Activated CD8-positive, alpha-beta memory T cell treated with anti-CD3 and anti-CD28 coated beads for 48 hours (primary cell): Measurements from ENCODE around the gene IQCE.

Experiments
- DNase-seq, 3 experiments: peaks; one replicate each; pipeline ENCODE4 v3.0.0-alpha.2; 2020; ENCODE audit warnings: low read depth in 2 of 3, low spot score in 2 of 3

IQCE gene

DNA sequence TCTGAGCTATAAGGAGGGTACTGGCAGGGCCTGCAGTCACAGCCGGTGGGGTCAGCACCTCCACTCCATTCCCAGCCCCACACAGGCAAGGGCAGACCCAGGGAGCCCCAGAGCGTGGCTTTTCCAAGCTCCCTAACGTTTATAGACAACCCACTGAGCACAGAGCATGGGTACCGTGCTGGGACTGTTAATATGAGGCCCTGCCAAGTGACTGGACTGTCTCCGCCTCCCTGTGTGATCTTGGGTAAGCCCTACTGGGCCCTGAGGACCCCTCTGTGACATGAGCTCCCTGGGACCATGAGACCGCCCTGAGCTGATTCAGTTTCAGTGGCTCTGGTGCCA, 85.4 kb downstream of the IQCE start:
- DNase-seq = no peak

DNA sequence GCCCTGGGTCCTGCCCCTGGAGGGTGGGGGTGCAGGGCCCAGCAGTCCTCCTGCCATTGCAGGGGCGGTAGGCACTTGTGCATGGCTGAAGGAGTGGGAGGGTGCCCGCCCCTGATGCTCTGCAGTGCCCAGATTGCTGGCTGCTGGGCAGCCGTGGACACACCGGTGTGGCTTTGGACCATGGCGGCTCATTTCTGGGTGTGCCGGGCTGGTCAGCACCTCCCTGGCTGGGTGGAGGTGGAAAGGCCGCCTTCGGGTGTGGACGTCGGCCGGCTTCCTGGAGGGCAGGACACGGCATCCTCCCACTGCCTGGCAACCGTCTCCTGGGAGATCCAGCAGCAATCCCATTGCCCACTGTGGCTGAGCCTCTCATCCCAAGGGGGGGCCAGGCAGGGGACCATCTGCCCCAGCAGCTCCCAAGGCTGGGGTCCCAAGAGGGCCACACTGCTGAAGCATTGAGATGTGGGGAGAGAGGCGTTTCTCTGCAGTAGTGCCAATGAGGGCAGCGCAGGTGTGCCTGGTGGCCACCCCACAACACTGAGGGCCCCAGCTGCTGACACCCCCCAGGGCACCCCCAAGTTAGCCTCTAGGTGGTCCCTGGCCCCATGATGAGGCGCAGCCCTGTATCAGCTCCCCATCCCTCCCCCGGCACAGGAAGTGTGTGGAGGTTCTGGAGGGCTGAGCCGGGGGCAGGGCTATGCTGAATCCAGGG, 85.9 kb downstream of the IQCE start:
- no peak for DNase-seq

DNA sequence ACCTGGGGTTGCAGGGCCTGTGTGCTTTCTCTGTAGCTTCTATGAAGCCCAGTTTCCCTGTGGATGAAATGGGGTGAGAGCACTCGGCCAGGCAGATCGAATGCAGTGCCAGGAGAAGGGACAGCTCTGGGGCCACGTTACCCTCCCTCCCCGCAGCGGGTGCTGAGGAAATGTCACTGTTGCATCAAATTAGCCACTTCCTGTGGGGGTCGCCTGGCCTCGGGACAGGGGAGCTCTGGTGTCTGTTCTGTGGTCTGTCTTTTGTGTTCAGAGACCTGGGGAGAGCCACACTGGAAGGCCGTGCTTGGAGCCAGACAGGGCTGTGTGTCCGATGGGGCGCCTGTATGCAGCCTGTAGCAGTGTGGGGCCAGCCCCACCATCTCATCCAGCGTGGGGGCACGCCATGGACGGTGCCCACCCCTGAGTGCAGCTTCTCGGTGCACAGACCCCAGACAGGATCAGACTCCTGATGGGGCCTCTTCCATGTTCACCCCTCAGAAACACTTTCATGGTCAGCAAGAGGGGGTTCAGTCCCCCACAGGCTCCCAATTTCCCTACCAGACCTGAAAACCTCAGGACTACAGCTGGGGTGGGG, 86.6 kb downstream of the IQCE start:
- peak in 2 of 3 experiments; percentile 32 to 46 for DNase-seq

DNA sequence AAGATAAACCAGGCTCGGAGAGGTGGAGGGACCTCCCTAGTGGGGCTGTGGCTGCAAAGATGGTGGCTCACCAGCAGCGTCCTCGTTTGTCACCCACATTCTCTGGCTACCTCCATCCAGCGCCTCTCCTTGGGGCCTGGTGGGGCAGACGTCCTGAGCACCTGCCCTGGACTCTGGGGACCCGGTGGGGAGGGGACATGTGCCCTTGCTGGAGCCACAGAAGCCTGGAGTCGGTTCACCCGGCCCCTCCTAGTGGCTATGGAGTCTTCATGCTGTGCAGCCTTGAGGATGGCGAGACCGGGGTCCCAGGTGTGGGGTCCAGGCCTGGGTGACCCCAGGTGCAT, 87.5 kb downstream of the IQCE start:
- no peak for DNase-seq

DNA sequence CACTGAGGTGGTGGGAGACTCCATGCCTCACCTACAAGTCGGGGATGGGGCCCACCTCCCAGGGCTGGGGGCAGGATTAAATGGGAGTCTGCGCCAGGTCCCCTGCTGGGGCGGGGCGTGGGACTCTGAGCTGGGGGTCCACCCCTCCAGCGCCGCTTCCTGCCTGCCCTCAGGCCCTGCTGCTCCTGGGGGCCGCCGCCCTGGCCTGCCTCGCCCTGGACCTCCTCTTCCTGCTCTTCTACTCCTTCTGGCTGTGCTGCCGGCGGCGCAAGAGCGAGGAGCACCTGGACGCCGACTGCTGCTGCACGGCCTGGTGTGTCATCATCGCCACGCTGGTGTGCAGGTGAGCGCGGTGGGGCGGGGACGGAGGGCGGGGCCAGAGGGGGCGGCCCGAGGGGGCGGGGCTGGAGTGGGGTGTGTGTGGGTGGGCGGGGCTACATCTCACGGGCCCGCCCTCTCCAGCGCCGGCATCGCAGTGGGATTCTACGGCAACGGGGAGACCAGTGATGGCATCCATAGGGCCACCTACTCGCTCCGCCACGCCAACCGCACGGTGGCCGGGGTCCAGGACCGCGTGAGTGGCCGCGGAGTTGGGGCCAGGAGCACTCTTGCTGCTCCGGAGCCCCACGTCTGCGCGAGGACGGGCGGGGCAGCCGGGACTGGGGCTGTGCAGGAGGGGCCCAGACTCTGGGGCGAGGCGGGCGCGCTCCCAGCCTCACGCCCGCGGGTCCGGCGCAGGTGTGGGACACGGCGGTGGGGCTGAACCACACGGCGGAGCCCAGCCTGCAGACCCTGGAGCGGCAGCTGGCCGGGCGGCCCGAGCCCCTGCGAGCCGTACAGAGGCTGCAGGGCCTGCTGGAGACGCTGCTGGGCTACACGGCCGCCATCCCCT, 88.1 kb downstream of the IQCE start:
- no peak for DNase-seq

DNA sequence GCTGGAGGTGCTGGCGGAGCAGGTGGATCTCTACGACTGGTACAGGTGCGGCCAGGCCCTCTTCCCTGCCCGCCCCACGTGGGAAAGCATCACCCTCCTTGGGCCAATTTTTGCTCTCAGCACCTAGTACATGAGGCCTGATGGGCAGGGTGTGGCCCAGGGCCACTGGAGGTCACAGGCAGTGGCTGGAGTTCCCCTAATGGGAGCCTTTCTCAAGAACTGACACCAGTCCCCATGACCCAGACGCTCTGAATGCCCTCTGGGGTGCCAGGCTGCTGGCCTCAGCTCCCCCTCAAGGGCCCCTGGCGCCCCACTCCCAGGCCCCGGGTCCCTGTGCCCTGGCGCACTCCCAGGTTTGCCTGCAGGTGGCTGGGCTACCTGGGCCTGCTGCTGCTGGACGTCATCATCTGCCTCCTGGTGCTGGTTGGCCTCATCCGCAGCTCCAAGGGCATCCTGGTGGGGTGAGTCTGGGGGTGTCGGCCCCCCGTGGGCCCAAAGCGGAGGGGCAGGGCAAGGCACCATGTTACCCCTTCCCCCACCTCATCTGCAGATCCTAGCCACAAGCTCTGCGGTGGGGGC, 88.9 kb downstream of the IQCE start:
- no peak for DNase-seq

DNA sequence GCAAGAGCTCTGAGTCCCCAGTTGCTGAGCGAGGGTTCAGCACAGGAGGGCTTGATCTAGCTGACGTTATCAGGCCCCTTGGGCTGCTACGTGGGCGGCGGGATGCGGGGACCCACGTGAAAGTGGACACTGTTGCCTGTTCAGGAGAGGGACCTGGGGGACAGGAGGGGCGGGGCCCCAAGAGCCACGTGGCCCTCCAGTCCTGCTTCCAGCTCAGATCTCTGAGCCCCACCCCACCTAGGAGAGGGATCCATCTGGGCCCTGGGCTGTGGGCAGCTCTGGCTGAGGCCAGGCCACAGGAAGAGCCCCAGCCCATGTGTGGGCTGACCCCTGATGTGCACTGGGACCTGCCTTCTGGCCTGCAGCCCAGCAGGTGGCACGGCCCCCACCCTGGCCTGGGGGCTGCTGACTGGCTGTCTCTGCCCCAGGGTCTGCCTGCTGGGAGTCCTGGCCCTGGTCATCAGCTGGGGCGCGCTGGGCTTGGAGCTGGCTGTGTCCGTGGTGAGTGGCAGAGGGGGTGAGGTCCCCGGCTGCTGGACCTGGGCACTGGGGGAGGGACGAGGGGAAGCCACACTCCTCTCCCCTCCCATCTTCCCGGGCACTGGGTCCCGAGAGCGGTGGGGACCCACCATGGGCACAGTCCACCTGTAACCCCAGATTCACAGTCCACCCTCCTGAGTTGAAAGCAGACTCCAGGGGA, 90.5 kb downstream of the IQCE start:
- DNase-seq = no peak

DNA sequence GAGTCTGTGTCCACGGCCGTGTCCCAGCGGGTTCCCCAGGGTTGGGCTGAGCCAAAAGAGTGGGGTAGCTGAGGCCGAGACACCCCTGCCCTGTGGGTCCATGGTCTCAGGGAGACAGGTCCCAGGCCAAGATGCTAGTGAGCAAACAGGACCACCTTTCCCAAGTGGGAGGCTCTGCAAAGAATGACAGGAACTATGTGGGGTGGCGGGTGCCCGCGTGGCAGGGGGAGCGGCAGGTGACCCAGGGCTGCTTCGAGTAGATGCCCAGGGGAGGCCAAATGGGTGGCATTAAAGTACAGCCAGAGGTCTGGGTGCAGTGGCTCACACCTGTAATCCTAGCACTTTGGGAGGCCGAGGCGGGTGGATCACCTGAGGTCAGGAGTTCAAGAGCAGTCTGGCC, 91.2 kb downstream of the IQCE start:
- DNase-seq = no peak

DNA sequence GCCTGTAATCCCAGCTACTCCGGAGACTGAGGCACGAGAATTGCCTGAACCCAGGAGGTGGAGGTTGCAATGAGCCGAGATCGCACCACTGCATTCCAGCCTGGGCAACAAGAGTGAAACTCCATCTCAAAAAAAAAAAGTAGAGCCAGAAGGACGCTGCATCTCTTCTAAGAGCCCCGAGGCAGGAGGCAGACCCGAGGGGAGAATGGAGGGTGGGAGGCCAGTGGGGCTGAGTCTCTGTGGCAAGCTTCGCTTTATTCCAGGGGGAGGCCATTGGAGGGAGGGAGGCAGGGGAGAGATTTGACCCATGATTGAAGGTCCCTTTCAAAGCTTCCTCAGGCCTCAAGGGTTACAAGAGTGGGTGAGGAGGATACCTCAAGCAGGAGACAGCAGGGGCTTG, 91.7 kb downstream of the IQCE start:
- no peak for DNase-seq

DNA sequence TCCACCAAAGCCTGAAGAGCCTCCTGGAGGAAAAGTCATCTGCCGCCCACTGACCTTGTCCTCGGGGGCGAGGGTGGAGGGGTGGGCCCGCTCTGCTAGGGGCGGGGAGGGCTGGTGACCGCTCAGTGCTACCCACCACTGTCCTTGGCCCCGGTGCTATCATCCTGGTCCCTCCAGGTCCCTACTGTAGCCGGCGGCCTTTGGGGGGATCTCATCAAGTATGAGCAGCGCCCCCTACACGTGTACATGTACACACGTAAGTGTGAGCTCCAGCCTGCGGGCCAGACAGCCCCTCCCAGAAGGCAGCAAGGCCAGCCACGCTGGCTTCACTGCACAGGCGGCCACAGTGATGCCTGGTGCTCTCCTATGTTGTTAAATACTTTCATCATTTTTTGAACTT, 92.6 kb downstream of the IQCE start:
- no peak for DNase-seq

DNA sequence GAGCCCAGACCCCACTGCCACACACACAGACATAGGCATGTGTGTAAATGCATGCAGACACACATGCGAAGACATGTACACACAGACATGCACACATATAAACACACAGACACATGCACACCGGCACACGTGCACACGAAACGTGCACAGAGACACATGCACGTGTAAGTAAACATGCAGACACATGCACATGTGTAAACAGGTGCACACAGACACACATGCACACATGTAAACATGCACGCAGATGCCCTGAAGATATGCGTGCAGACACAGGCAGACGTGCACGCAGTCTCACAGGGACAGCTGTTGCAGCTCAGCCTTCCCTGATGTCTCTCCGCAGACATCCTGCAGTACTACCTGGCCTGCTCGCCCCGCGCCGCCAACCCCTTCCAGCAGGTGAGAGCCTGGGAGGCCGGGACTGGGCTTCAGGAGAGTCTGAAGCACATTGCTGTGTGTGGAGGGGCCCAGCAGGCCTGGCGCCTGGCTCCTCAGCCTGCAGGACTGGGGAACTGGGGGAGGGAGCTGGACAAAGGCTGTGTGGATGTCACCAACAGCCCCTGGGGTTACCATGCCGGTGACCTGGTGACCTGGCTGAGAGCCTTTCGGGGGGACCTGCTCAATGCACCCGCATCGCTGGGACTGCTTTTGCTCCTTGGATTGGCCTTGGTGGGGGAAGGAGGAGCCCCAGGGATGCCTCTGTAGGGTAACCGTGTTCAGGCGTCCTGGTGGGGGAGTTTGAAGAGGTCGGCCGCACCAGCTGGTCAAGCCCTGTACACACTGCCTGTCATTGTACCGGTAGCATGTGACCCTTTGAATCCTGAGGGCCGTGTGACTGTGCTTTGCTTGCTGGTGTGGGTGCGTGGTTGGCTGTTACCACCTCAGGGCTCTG, 93.3 kb downstream of the IQCE start:
- no peak for DNase-seq

DNA sequence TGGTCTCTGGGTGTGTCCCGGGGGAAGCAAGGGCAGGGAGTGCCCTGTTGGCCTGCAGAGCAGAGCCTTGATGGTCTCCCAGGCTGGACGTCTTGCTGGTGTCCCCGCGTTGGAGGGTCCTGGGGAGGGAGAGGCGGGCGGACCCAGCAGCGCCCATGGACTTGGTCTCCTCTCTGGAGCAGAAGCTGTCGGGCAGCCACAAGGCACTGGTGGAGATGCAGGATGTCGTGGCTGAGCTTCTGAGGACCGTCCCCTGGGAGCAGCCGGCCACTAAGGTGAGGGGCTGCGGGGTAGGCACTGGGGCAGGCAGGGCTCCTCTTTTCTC, 93.9 kb downstream of the IQCE start:
- no peak for DNase-seq

DNA sequence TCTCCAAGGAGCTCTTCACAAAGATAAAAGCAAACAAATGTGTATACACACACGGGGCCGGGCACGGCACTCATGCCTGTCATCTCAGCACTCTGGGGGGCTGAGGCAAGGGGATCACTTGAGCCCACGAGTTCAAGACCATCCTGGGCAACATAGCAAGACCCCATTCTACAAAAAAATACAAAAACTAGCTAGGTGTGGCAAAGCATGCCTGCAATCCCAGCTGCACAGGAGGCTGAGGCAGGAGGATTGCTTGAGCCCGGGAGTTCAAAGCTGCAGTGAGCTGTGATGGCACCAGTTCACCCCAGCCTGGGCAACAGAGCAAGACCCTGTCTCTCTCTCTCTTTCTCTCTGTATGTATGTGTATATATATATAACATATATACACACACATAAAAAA, 95.3 kb downstream of the IQCE start:
- no peak for DNase-seq

DNA sequence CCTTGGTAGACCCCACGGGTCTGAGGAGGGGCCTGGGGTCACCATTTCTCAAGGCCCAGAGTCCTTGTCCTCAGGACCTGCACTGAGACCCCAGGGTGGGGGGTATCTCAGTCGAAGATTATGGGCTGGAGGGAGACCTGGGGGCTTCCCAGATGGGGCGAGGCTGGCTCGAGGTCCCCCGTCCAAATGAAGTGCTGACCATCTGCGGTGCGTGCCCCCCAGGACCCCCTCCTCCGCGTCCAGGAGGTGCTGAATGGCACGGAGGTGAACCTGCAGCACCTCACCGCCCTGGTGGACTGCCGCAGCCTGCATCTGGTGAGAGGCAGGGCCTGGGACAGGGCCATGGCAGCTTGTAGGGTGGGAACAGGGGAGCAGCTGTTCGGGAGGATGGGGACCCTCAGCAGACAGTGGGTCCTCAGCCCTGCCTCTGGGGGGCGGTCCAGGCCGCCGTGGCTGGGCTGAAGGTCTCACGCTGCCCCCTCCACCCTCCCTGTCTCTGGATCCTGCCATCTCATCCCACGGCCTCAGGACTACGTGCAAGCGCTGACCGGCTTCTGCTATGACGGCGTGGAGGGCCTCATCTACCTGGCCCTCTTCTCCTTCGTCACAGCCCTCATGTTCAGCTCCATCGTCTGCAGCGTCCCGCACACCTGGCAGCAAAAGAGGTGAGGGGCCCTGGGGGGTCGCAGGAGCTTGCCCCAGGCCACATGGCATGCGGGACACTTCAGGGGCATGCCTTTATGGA, 97.3 kb downstream of the IQCE start:
- no peak for DNase-seq

DNA sequence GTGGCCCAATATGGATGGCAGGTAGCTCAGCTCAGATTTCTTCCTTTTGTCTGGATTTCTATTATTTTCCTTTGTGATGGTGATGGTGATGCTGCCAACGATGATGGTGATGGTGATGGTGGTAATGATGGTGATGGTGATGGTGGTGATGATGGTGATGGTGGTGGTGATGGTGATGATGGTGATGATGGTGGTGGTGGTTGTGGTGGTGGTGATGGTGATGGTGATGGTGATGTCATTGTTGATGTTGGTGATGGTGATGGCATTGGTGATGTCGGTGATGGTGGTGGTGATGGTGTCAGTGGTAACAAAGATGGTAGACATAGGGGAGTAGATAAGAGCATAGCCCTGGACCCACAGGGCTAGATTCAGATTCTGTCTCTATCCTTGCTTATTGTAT, 98.4 kb downstream of the IQCE start:
- DNase-seq = no peak

DNA sequence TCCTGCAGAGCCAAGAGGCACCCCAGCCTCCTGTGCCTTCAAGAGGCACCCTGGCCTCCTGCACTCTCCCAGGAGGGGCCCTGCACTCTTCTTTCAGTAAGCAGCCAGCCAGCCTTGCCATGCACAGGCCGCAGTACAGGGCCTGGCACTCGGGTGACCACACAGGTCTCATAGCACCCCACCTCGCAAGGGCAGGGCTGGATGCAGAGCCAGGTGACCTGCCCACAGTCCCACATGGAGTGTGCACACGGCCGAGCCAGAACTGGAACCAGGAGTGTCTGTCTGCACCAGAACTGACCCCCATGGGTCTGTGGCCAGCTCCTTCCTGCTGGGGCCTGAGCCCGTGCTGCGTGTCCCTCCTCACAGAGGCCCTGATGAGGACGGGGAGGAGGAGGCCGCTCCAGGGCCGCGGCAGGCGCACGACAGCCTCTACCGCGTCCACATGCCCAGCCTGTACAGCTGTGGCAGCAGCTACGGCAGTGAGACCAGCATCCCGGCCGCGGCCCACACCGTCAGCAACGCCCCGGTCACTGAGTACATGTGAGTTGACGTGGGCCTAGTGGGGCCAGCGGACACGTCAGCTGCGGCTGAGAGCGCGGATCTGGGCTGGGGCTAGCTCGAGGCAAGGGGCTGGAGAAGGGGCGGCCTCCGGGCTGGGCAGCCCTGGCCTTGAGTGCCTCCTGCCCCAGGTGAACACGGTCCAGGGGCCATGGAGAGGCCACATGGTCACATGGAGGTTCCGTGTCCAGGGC, 99.3 kb downstream of the IQCE start:
- no peak for DNase-seq

DNA sequence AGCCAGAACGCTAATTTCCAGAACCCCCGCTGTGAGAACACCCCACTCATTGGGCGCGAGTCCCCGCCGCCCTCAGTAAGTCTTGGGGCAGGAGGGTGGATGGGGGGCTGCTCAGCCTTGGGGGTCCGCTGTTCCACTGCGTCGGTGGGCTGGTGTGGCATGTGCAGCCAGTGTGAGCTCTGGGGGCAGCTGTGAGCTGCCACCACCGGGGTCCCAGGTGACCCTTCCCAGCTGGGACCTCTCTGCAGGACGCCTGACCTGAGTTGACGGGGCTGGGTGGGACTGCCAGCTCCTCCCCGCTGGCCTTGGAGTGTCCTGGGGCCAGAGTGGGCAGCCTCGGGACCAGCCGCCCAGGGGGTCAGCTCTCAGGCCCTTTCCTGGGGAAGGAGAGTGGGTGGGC, 100.2 kb downstream of the IQCE start:
- no peak for DNase-seq

DNA sequence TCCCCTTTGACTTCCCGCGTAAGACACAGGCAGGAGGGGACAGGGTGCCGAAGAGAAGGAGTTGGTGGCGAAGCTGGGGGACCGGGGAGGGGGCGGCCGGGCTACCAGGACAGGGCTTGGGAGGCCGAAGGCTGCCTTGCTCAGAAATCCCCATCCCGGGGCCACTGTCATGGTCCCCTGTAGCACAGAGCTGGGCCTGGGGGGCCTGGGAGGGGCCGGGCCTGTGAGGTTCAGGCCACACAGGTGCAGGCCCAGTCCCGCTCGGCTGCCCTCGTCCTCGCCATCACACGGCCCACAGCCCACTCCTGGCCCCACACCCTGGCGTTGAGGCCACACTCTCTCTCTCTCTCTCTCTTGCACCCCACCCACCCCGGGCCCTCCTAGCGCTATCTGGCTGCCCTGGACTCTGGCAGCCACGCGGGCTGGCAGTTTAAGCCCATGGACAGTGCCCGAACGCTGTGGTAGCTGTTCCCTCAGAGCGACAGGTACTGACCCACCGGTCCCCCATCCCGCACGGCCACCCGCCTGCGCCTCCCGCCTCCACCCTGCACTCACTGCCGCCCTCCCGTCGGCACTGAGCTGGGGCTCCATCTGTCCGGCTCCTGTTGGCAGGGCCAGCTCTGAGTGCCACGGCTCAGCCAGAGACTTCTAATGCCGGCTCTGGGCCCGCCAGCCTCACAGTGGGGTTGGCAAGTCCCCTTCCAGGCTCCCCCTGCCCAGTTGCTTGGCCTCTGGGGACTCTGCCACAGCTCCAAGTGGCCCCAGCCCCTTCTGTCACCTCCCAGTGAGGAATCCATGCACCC, 101.0 kb downstream of the IQCE start:
- no peak for DNase-seq
